Astrocyte of the hippocampus (primary cell): Measurements from ENCODE around the gene NES.

Experiments used
- DNase-seq: peaks from one replicate; pipeline ENCODE4 v3.0.0; 2011; ENCODE audit warnings: low read depth, low spot score

The NES gene

DNA sequence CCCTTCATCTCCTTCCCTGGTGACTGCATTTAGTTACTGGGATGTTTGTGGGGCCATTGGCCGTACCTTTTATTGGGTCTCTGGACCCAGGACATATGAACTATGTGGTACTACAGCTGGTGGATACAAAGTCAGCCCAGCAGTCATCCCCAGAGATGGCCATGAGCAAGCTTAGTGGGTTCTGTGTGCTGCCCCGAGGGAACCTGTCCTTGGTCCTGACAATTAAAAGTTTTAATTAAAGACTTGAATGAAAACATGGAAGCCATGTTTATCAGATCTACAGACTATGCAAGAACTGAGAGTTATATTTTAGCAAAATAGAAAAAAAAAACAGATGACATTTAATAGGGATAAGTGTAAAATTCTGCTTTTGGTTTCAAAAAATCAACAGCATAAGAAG, 2.8 kb upstream of the NES start:
- DNase-seq: no peak

DNA sequence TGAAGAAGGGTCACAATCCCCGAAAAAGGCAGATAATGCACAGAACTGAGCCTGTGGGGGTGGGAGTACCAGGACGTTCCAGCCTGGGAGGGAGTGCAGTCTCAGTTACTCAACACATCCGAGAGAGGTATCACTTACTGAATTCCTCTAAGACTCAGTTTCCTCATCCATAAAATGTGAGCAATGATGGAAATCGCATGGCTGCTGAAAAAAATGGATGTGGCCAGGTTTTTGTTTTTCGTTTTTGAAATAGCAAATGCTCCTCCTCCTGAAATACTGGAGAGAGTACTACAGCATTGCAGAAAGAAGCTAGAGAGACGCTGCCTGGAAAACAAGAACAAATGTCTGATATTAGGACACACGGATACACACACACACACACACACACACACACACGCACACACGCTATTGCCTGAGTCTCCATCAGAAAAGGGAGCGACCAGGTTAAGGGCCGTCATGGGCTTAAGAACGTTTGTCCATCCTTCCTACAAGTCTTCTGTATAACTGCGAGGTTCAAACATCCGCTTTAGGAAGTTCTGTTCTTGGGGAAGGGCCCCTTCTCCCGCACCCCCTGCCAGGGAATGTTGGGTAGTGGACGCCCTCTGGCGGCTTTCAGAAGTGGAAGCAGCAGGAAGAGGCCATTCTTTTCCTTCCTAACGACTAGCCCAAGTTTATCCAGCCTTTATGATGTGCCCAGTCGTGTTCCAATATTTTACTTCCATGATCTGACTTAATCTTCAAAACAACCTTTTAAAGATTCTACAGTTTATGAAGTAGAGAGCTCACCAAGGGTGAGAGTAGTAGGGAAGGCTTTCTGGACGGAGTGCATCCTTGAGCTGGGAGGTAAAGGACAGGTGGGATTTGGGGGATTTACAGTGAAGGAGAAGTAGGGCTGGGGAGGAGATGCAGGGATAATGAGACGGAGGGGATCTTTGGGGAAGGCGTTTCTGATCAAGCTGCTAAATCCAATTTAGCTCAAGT, 699 bp upstream of the NES start:
- peak; percentile 88 for DNase-seq

DNA sequence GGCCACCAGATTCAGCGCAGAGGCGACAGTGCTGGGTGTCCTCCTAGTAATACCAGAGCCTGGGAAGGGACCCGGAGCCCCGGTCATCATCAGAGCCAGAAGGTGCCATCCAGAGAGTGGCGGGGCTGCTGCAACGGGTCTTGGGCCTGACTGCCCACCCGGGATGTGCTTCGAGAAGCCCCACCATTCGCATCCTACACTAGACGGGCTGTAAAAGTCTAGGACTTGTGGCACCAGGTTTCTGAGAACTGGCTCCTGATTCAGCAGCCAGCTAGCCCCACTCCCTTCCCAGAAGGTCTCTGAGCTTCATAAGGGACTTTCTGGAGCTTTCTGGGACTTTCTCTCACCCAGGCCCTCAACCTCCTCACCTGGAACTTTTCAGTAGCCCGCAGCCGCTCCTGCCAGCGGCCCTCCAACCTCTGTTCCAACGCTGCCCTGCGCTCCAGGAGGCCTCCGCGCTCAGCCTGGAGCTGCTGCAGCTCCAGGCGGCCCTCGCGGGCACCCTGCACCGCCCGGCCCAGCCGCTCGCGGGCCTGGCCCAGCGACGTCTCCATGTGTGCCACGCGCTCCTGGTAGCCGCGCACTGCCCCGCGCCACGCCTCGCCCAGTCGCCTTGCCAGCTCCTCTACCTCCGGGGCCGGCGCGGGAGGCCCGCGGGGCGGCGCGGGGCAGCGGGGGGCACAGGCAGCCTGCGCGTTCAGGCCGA, 940 bp downstream of the NES start:
- peak; percentile 68 for DNase-seq

DNA sequence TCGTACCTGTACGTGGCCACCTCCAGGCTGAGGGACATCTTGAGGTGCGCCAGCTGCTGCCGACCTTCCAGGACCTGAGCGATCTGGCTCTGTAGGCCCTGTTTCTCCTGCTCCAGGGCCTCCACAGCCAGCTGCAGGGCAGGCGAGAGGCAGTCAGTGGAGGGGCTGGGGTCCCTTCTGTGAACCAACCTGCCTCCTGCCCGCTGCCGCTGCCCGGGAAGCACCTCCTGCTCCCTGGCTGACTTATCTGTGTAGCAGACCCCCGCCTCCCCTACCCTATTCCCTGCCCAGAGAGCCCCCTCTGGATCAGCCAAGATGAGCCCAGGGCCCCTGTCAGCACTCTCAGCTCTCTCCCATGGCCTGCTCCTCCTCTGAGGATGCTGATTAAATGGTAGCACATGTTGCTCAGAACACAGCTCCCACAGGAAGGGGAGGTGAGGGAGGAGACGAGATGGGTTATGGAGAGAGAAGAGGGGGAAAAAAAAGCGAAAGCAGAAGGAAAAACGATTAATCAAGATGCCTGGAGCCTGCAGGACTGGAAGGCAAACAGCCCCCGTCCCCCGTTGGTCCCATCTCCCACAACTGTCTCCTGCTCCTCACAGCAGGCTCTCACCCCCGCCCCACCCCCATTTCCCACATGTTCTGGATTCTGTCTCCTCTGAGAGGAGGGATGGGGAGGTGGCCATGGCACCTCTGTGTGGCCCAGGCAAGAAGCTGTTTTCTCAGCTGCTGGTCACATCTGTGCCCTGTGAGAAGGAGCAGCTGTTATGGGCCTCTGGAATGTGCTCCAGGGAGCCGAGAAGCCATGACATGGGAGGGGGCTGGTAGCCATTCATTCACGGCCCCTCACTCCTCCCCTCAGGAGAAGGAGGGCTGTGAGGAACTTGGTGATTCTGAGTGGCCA, 1.7 kb downstream of the NES start:
- DNase-seq: peak; percentile 64

DNA sequence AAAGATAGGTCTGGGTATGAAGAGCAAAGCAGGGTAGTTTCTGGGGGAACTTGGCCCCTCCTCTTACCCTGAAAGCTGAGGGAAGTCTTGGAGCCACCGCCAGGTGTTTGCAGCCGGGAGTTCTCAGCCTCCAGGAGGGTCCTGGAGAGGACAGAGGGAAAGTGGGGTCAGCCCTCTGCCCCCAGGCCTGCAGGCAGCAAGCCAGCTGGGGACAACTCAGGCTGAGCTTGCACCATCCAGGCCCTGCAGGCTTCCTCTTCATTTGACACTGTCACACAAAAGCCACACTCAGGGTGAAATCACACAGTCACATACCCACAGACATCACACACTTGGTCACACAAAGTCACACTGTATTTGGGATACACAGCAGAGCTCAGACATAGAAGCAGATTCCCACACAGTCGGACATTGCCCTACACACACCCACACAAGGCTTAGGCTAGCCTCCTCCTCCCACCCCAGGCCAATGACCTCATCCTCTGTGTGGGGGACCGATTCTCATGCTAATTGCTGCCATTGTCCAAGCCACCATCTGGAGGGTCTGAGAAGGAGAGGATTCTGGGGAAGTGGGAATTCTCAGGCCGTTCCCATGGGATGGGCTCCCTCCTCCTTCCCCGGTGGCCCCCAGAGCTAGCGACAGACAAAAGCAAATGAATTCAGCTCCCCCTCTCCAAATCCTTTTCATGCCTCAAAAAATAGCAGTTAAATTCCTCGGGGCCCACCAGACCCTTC, 3.7 kb downstream of the NES start:
- DNase-seq: peak; percentile 87

DNA sequence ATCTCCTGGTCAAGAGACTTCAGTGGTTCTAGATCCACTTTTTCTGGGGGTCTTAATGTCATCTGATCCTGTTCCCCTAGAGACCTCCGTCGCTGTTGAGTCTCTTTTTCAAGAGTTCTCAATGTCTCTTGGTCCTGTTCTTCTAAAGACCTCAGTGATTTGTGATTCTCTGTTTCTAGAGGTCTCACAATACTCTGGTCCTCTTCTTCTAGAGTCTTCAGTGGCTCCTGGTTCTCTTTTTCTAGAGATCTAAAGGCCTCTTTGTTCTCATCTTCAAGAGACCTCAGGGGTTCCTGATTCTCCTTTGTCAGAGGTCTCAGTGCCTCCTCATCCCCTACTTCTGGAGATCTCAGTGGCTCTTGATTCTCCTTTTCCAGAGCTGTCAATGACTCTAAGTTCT, 5.4 kb downstream of the NES start:
- no peak for DNase-seq

DNA sequence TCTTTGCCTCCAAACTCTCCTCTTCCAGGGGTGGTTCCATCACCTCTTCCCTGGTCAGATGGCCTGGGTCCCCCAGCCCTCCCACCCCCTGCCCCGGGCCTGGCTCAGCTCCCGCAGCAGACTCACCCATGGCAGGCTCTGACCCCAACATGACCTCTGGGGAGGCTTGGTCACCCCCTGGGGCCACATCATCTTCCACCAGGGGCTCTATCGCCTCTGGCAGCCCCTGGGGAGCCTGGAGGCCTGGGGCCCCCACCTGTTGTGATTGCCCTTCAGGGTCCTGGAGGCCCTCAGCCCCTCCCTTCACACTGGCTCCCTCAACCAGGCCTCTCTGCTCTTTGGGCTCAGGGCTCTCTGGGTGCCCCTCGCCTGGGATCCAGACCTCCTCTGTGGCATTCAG, 6.4 kb downstream of the NES start:
- DNase-seq: no peak

DNA sequence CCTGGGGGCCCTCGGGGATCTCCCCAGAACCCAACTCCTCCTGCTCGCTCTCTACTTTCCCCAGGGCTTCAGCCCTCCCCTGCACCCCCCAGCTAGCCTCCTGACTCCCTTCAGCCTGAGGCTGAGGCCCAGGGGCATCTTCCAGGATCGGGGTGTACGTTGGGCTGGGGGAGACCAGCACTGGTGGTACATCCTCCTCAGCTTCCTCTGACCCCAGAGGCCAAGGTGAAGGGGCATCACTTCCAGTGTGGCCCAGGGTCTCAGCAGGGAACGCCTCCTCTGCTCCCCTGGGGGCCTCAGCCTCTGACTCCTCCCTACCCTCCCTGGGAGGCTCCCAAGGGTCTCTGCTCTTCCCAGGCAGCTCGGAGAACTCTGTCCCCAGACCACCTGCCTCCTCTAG, 6.8 kb downstream of the NES start:
- no peak for DNase-seq

DNA sequence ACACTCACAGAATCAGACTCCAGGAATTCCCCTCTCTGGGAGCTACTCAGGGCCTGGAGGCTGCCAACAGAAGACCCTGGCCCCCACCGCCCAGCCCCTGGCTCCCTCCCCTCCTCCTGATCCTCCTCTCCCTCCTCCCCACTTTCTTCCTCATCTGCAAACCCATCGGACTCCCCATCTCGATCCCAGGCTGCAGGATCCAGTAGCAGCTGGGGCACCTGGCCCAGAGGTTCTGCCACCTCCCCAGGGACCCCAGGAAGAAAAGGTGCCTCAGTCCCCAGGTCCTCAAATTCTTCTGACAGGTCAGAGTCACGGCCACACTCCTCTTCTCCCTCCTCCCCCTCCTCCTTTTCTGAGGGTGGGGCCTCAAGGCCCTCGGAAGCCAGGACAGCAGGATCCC, 7.4 kb downstream of the NES start:
- DNase-seq: no peak

DNA sequence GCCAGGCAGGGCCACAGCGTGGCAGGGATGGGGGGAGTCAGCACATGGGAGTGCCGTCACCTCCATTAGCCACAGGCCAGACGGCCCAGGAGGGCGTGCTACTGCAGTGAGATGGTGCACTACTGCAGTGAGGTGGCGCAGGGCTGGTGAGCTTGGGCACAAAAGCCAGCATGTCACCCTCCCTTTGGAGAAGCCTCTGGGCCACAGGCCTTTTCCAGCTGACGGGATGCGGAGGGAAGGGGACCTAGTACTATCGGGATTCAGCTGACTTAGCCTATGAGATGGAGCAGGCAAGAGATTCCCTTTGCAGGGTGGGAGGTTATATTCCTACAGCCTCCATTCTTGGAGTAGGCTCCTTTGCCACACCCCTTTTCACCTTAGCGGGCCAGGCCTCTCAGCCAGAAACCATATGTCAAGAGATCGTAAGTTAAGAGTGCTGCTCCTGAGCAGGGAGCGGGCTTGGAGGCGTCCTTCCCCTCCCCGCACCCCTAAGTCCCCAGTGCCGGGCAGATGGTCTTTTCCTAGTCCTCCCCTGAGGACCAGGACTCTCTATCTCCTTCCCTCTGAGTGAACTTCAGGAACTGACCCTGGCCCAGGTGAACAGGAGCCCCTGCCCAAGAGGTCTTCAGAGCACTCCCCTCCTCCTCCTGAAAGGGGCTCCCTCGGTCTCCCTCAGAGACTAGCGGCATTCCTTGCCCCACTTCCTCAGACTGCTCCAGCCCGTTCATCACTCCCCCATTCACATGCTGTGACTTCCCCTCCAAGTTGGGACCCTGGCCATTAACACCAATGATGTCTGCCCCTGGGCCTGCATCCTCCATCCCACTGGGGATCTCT, 8.2 kb downstream of the NES start:
- peak; percentile 34 for DNase-seq

DNA sequence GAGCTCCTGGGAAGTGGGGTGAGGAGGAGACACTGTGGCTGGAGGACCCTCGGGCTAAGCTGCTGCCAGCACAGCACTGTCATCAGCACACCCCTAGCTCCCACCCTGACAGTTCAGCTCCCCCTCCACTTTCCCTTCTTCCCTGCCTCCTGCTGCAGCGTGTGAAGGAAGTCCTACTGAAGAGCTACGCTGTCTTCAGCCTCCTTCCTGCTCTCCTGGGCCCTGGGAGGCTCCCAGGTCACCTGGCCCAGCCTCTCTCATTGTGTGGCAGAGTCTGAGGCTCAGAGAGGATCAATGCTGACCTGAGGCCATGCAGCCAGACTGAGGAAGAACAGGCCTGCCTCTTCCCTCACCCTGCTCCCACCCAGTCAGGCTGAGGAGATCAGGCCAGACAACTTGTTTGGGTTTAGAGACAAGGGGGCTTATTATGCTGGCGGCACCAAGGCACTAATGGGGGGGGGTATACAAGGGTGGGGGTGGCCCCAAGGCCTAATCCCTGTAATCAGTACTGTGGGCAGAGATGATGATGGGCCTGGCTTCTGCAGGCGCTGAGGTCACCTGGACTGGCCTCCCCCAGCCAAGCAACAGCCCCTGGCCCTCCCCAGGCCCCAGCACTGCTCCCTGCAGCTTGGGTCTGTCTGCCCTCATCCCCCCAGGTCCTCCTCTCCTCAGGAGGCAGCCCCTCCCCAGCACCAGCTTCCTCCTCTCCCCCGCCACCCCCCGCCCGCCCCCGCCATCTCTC, 9.1 kb downstream of the NES start:
- DNase-seq: peak; percentile 16

DNA sequence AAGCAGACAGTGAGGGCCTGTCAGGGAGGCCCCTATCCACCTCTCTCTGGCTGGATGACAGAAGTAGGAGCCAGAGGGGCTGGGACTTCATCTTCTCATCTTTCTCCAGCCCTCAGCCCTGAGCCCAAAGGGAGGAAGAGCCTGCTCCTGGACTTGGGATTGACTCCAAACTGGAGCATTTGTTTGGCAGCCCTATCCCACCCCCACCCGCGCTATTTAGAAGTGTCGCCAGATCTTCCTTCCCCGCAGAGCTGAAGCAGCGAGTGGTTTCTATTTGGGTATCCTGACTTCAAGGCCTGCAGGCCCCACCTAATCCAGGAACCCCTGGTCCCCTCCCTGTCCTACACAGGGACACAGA, 9.6 kb downstream of the NES start:
- DNase-seq: peak; percentile 41

DNA sequence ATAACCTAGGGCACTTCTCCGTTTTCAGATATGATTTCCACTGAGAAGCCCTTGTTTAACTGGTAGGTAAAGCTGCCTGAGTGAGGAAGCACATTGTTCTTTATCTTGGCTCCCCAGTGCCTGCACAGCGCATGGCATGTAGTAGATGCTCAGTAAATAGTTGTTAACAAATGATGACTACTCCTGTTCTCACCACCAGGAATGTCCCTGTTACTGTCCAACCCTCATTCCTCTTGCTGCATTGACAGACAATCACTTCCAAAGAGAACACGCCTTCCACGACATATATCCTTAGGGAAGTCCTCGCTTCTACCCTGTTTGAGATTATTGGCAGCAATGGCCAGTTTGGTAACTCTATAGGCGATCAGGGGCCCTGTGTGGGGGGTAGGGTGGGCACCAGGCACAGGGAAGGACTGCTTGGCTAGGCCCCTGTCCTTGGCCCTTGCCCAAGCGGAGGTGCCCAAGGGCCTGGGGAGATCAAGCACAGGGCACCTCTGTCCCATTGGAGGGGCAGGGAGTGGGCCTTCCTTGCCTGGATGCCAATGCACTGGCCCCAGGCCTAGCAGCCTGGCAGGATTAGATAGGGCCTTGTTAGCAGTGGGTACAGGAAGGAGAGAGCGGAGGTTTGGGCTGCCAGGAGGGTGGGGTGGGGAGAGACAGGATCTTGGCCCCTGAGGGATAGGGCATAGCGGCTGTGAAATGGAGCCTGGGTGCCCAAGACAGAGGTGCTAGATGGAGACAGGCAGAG, 10.2 kb downstream of the NES start:
- DNase-seq: no peak

DNA sequence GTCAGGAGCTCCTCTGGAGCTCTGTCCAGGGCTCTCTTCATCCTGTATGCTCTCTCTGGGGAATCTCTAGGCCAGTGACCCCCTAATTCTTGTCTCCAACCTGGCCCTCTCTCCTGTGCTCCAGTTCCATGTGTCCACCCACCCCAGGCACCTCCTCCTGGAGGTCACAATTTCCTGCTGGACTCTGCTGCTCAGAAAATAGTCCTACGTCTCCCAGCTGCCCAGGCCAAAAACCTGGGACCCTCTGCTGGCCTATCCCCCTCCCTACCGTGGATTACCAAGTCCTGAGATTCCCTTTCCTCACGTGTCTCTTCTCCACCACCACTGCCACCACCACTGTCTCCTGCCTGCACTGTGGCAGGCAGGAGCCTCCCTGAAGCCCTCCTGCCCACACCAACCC, 11.7 kb downstream of the NES start:
- DNase-seq: no peak

DNA sequence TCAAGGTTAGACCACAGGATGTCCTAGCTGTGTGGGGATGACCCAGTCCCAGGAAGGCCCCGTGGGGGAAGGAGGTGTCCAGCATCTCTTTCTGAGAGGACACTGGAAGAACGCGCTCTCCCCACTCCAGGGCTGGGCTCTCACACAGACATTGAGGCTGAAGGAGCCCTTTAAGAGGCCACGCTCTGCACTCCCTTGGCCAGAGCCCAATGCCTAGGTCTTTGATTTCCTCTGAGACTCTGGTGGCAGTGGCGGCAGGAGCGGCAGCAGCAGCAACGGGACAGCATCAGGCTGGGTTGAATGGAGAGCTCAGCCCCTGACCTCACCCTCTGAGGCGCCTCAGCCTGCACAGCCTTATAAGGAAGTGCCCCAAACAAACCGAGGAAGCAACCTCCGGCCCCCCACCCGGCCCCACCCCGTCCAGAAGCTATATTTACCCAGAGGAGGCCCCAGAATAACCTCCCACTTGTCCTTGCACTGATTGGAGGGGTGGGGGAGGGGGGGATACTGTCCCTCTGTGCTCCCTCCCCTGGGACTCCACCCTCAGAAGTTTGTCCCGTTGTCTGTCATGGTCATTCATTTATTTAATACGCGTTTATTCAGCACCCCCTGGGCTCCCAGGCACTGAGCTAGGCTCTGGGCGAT, 12.3 kb downstream of the NES start:
- peak; percentile 56 for DNase-seq

DNA sequence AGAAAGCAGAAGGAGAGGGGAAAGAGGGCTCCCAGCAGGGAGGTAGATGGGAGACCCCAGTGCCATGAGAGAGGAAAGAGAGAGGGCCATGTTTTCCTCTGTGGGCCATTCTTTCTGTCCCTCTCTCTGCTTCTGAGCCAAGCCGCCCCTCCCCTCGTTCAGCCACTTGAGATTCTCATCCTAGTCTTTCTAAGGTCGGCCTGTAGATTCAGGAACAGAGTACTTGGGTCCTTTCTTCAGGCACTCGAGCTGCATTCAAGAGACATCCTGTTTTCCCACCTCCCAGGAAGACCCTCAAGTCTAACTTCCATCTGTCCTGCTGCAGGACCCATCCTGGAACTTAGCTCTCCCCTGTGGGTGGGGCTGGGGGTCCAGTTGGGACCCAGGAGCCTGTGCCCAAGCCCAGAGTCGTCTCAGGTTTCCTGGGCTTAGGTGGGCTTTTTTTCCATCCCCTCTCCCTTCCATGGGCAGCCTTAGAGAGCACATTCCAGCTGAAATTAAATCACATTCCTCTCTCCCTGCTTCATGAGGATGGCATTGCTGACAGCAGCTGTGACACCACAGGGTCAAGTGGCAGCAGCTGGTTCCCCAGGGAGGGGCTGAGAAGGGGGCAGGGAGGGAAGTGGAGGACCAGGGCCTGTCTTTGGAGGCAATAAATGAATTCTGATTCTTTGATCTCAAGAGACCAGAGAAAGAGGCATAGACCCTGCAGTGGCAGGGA, 13.0 kb downstream of the NES start:
- peak; percentile 60 for DNase-seq

DNA sequence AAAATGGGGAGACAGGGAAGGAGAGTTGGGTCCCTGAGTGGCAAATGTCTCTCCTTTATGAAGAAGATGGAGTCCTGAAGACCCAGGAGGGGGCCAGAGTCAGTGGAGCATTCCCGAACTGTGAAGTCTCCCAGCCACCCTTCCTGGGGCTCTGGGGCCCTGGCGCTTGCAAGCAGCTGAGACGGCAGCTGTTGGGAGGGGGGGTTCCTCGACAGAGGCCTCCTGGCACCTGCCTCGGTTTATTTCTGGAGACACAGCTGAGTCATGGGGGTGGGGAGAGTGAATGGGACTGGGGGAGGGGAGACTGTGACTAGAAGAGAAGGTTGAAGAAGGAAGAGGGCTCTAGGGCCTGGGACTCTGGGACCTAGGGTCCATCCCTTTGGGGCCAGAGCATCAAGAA, 14.0 kb downstream of the NES start:
- peak; percentile 52 for DNase-seq

DNA sequence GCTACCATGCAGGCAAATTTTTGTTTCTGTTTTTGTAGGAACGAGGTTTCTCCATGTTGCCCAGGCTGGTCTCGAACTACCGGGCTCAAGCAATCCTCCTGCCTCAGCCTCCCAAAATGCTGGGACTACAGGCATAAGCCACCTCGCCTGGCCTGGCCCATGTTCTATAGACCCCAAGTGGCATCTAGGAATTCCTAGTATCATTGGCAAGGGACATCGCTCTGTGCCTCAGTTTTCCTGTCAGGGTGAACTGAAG, 14.5 kb downstream of the NES start:
- DNase-seq: no peak
